Fibroblast of peridontal ligament (primary cell): Measurements from ENCODE around the gene CRX.
"Not testable (repeated sequence)": the region's sequence is repeated elsewhere in the genome, so short reads cannot be mapped to it uniquely, and the experiment has no call there.

Experiments used
- DNase-seq: peaks from one replicate; pipeline ENCODE4 v3.0.0-alpha.2; 2010; ENCODE audit errors: extremely low read depth

The CRX gene

GRCh38 chr19:47859838-47860237 lies 38.1 kb downstream of the CRX start:
- not testable (repeated sequence) for DNase-seq

GRCh38 chr19:47860602-47861297 lies 39.0 kb downstream of the CRX start:
- DNase-seq = no peak

GRCh38 chr19:47861630-47862029 lies 39.9 kb downstream of the CRX start:
- no peak for DNase-seq

GRCh38 chr19:47863514-47863936 lies 41.8 kb downstream of the CRX start:
- peak; percentile 61 for DNase-seq

- no peak for DNase-seq
Observed at GRCh38 chr19:47865166-47865565, 43.4 kb downstream of the CRX start.

GRCh38 chr19:47878906-47879305 lies 57.2 kb downstream of the CRX start:
- DNase-seq = no peak

GRCh38 chr19:47879385-47879784 lies 57.6 kb downstream of the CRX start:
- not testable (repeated sequence) for DNase-seq

- no peak for DNase-seq
Observed at GRCh38 chr19:47881757-47882156, 60.0 kb downstream of the CRX start.

- DNase-seq = no peak
Observed at GRCh38 chr19:47882890-47883289, 61.2 kb downstream of the CRX start.

- DNase-seq = no peak
Observed at GRCh38 chr19:47885067-47885463, 63.3 kb downstream of the CRX start.

- no peak for DNase-seq
Observed at GRCh38 chr19:47886010-47886559, 64.3 kb downstream of the CRX start, which contains the start of gene SULT2A1. Gene SULT2A1 (minus strand): TSS chr19:47886315. CDS start chr19:47886257, 58 bp downstream.

GRCh38 chr19:47890865-47891621 lies 69.3 kb downstream of the CRX start:
- no peak for DNase-seq

- DNase-seq = no peak
Observed at GRCh38 chr19:47891622-47891922, 69.8 kb downstream of the CRX start.

GRCh38 chr19:47891923-47892666 lies 70.4 kb downstream of the CRX start:
- no peak for DNase-seq
